B cell (primary cell): Measurements from ENCODE around the gene SERTAD3. TPM values are rescaled to one million over a fixed set of nuclear protein-coding genes. Genes with fewer than 3 reads are reported as not detected.

Source experiments
- ATAC-seq: fragments of 200-7000 bp; cut with Tn5 transposase; one replicate; pipeline ENCODE4 v1.10.0; 2021; ENCODE audit warnings: low read depth, mild to moderate bottlenecking, moderate number of reproducible peaks, moderate library complexity
- CTCF ChIA-PET: fragments of 350-600 bp; sonication (Branson Sonifier 250); formaldehyde crosslinking; loops from one replicate; lab custom pipeline; 2021; ENCODE audit warnings: antibody characterized with exemption, inconsistent platforms; lab: Charles Lee
- POLR2A ChIA-PET: fragments of 350-600 bp; sonication (Branson Sonifier 250); formaldehyde crosslinking; loops from one replicate; lab custom pipeline; 2021; ENCODE audit warnings: antibody characterized with exemption; lab: Charles Lee
- DNase-seq: peaks from one replicate; pipeline ENCODE4 v3.0.0; 2013
- H2AFZ ChIP-seq: 2 replicates; pipeline ENCODE4 v1.6.1; 2012; ENCODE audit warnings: mild to moderate bottlenecking, low read depth, low read length; ENCODE audit not compliant: insufficient read depth, poor library complexity, severe bottlenecking
- H3K27ac ChIP-seq, 2 donors: 1 replicate in 1 of 2; 2 replicates in 1 of 2; pipeline ENCODE4 v1.5.1; 2012 to 2013; ENCODE audit warnings: low read length in 2 of 2, mild to moderate bottlenecking in 2 of 2, moderate library complexity in 1 of 2
- H3K27me3 ChIP-seq, 4 experiments: fragments of 200-600 bp in 1 of 4; sonication (generic) in 1 of 4; replicated peaks in 1 of 4; 1 replicate in 2 of 4; 2 replicates in 2 of 4; pipeline versions ENCODE4 v1.6.1 to v1.7.0; 2013 to 2016; ENCODE audit warnings: low read length in 3 of 4, mild to moderate bottlenecking in 2 of 4, mixed read lengths in 1 of 4, moderate library complexity in 1 of 4; ENCODE audit not compliant: insufficient read depth in 4 of 4, control insufficient read depth in 3 of 4; ENCODE audit errors: control extremely low read depth in 1 of 4
- H3K36me3 ChIP-seq, 2 experiments: replicated peaks in 1 of 2; 1 replicate in 1 of 2; 2 replicates in 1 of 2; pipeline versions ENCODE4 v1.6.1 to v1.7.1; 2013; ENCODE audit warnings: low read length in 1 of 2; ENCODE audit not compliant: insufficient read depth in 2 of 2, control insufficient read depth in 1 of 2; ENCODE audit errors: control extremely low read depth in 1 of 2, extremely low read depth in 1 of 2
- H3K4me1 ChIP-seq, 2 donors: fragments of 200-600 bp in 1 of 2; sonication (generic) in 1 of 2; 1 replicate in 1 of 2; 2 replicates in 1 of 2; pipeline versions ENCODE4 v1.5.1 to v1.6.1; 2013 to 2017; ENCODE audit warnings: low read length in 2 of 2; ENCODE audit not compliant: control insufficient read depth in 2 of 2, insufficient read depth in 2 of 2
- H3K4me2 ChIP-seq: replicated peaks from 2 replicates; pipeline ENCODE3; 2012; ENCODE audit warnings: mild to moderate bottlenecking, low read depth, low read length; ENCODE audit not compliant: poor library complexity, severe bottlenecking
- H3K4me3 ChIP-seq, 5 experiments: fragments of 200-600 bp in 1 of 5; sonication (generic) in 1 of 5; 1 replicate in 3 of 5; 2 replicates in 2 of 5; pipeline versions ENCODE4 v1.5.1 to v1.7.0; 2011 to 2016; ENCODE audit warnings: low read length in 4 of 5, mild to moderate bottlenecking in 4 of 5, low read depth in 2 of 5, control low read depth in 1 of 5, moderate library complexity in 1 of 5; ENCODE audit not compliant: insufficient read depth in 1 of 5; ENCODE audit errors: control extremely low read depth in 1 of 5, extremely low read depth in 1 of 5
- H3K79me2 ChIP-seq: fragments of 200-600 bp; sonication (generic); one replicate; pipeline ENCODE4 v1.6.0; 2016; ENCODE audit warnings: low read length; ENCODE audit not compliant: control insufficient read depth, insufficient read depth
- H3K9ac ChIP-seq: fragments of 200-600 bp; sonication (generic); 2 replicates; pipeline ENCODE4 v1.6.1; 2017; ENCODE audit warnings: mild to moderate bottlenecking, low read length, moderate library complexity
- H3K9me3 ChIP-seq, 3 donors: one replicate each; pipeline versions ENCODE4 v1.6.1 to v1.7.1; 2013; ENCODE audit warnings: low read length in 2 of 3; ENCODE audit not compliant: control insufficient read depth in 2 of 3, insufficient read depth in 1 of 3; ENCODE audit errors: control extremely low read depth in 1 of 3
- H4K20me1 ChIP-seq: 2 replicates; pipeline ENCODE4 v1.6.0; 2012; ENCODE audit warnings: mild to moderate bottlenecking, low read length; ENCODE audit not compliant: insufficient read depth, control insufficient read depth, poor library complexity, severe bottlenecking
- H3K27ac Mint-ChIP-seq: one replicate; pipeline ENCODE4 v1.8.0; 2021; ENCODE audit warnings: mixed read lengths
- H3K27me3 Mint-ChIP-seq: one replicate; pipeline ENCODE4 v1.8.0; 2021; ENCODE audit warnings: mixed read lengths
- H3K4me1 Mint-ChIP-seq: one replicate; pipeline ENCODE4 v1.8.0; 2021; ENCODE audit warnings: mixed read lengths
- H3K4me3 Mint-ChIP-seq: one replicate; pipeline ENCODE4 v1.8.0; 2021; ENCODE audit warnings: mixed read lengths
- H3K9me3 Mint-ChIP-seq: one replicate; pipeline ENCODE4 v1.8.0; 2022; ENCODE audit warnings: mixed read lengths; ENCODE audit not compliant: insufficient read depth
- EZH2 ChIP-seq: IDR thresholded peaks from 2 replicates; pipeline ENCODE4 v1.6.1; 2012; ENCODE audit warnings: borderline replicate concordance, low read depth, mild to moderate bottlenecking, moderate library complexity, low read length; ENCODE audit not compliant: insufficient read depth, poor library complexity, severe bottlenecking
- WGBS: methylation state at CpG from one replicate; pipeline ENCODE4 v1.1.5; 2013; ENCODE audit warnings: missing lambda C conversion rate; ENCODE audit not compliant: insufficient coverage; 5-methylcytosine and 5-hydroxymethylcytosine counted together
- intact Hi-C: fragments of 100-400 bp; cut with micrococcal nuclease; formaldehyde crosslinking; loops from one replicate; pipeline ENCODE4 v1.10.0; 2022
- polyA plus RNA-seq: library from polyadenylated mRNA; depleted of rRNA; stranded (reverse); fragments of >200 nt; gene quantifications from 2 replicates; pipeline ENCODE4 v1.2.3, GENCODE V29; 2012
- total RNA-seq, 2 donors: library from RNA; stranded (reverse); fragments of 120-200 nt in 1 of 2; gene quantifications; 1 replicate in 1 of 2; 2 replicates in 1 of 2; pipeline versions ENCODE4 v1.2.3 to v1.2.4, GENCODE V29; 2013 to 2022
- TF ChIP-seq, protein P1 (sequence below): fragments of 200-600 bp; IDR thresholded peaks from one replicate; pipeline ENCODE4 v1.8.0; 2022; ENCODE audit warnings: antibody characterized with exemption, mild to moderate bottlenecking

Gene SERTAD3
- total and polyA plus RNA-seq, 2 donors (not counting 1 experiment from before 2014, with no cell fraction given), result 41.6 to 43.9 TPM

DNA sequence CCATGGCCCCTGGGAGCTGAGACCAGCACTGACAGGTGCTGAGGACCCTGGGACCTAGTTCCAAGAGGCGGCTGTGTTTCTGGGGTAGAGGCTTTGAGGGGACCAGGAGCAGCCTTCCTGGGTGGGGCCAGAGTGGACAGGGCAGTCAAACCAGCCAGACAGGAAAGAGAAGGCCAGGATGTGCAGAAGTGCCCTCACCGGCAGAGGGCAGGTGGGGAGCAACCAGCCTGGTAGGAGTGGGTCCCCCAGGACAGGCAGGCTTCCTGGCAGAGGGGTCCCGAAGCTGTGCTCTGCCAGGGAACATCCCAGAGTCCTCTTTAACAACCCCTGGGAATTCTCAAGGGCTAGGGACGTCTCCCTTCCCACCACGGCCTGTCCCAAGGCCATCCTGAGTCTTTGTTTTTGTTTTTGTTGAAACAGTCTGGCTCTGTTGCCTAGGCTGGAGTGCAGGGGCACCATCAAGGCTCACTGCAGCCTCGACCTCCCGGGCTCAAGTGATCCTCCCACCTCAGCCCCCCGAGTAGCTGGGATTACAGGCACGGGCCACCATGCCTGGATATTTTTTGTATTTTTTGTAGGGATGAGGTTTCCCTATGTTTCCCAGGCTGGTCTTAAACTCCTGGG, 51.1 kb downstream of the SERTAD3 start:
- Histone ChIP-seq H3K4me3 (no peak overlapping the region), H3K27me3 (peaks cover 0 to 2% (median 0%) of the 10 kb centered on the region in 4 experiments), H3K4me2 (no peak overlapping the region), H3K9me3 (no peaks in the 10 kb centered on the region), H2AFZ (no peak overlapping the region), H3K27ac (no peak overlapping the region), H3K79me2 (no peaks in the 10 kb centered on the region), H3K9ac (no peak overlapping the region), H3K36me3 (no peaks in the 10 kb centered on the region), H4K20me1 (no peaks in the 10 kb centered on the region), H3K4me1 (no peaks in the 10 kb centered on the region)
- H3K4me1 Mint-ChIP-seq, result no peaks in the 10 kb centered on the region
- DNase-seq, result no peak
- CTCF ChIA-PET, result no interaction called here
- H3K9me3 Mint-ChIP-seq, result no peaks in the 10 kb centered on the region
- 55% methylated on average over 3 of the region's 9 CpGs for WGBS
- TF ChIP-seq, protein P1, sequence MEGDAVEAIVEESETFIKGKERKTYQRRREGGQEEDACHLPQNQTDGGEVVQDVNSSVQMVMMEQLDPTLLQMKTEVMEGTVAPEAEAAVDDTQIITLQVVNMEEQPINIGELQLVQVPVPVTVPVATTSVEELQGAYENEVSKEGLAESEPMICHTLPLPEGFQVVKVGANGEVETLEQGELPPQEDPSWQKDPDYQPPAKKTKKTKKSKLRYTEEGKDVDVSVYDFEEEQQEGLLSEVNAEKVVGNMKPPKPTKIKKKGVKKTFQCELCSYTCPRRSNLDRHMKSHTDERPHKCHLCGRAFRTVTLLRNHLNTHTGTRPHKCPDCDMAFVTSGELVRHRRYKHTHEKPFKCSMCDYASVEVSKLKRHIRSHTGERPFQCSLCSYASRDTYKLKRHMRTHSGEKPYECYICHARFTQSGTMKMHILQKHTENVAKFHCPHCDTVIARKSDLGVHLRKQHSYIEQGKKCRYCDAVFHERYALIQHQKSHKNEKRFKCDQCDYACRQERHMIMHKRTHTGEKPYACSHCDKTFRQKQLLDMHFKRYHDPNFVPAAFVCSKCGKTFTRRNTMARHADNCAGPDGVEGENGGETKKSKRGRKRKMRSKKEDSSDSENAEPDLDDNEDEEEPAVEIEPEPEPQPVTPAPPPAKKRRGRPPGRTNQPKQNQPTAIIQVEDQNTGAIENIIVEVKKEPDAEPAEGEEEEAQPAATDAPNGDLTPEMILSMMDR, result no peak
- no peak for TF ChIP-seq EZH2
- POLR2A ChIA-PET, result interaction anchor here (0.6 kb wide), 1 partner anchor 13 kb away, joined by 7 read pairs; no protein-coding TSS in a partner anchor
- H3K27ac Mint-ChIP-seq, result no peak overlapping the region
- no peak overlapping the region for H3K4me3 Mint-ChIP-seq
- ATAC-seq, result no peak
- intact Hi-C loops, result no loop called here
- H3K27me3 Mint-ChIP-seq, result no peaks in the 10 kb centered on the region

DNA sequence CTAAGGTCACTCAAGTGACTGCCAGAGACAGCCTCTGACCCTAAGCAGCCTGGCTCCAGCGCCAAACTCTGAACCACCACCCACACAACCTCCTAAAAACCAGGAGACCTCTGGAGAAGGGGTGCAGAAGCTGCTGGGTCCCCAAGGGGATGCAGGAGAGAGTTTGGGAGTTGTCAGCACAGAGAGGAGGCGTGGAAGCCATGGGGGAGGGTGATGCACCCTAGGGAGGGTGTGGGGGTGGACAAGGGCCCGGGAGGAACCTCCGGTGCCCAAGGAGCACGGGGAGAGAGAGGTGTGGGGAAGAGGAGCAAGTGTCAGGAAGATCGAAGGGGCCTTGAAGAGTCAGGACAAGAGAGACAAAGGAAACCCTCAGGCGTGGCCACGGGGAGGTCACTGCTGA, 52.0 kb downstream of the SERTAD3 start:
- ATAC-seq, result no peak
- no peaks in the 10 kb centered on the region for H3K9me3 Mint-ChIP-seq
- H3K79me2 ChIP-seq, result no peaks in the 10 kb centered on the region

More for the DNA sequence above, 52.0 kb downstream of the SERTAD3 start:
- Histone ChIP-seq H3K9ac (no peak overlapping the region), H3K4me3 (no peak overlapping the region), H2AFZ (no peak overlapping the region), H3K27me3 (no peaks in the 10 kb centered on the region), H3K4me1 (no peaks in the 10 kb centered on the region), H3K4me2 (no peak overlapping the region), H3K27ac (no peak overlapping the region), H3K9me3 (no peaks in the 10 kb centered on the region), H4K20me1 (no peaks in the 10 kb centered on the region), H3K36me3 (no peaks in the 10 kb centered on the region)
- CTCF ChIA-PET, result interaction anchor here (0.8 kb wide), 1 partner anchor 547 kb away, joined by 4 read pairs; no protein-coding TSS in a partner anchor
- Mint-ChIP-seq H3K4me3 (no peak overlapping the region), H3K27me3 (no peaks in the 10 kb centered on the region), H3K27ac (no peak overlapping the region), H3K4me1 (no peaks in the 10 kb centered on the region)
- WGBS, result 82% methylated on average over 7 of the region's 8 CpGs
- intact Hi-C loops, result no loop called here
- no peak for DNase-seq
- TF ChIP-seq, protein P1, result no peak
- TF ChIP-seq EZH2, result no peak
- POLR2A ChIA-PET, result no interaction called here
